GM19467 (cell line): ENCODE results near the gene ZFYVE1.

Source experiments
- ATAC-seq: cut with Tn5 transposase; IDR thresholded peaks from one replicate; pipeline ENCODE4 v1.9.1; 2021; ENCODE audit warnings: mild to moderate bottlenecking, moderate library complexity; ENCODE audit not compliant: unreplicated experiment

Gene ZFYVE1

DNA sequence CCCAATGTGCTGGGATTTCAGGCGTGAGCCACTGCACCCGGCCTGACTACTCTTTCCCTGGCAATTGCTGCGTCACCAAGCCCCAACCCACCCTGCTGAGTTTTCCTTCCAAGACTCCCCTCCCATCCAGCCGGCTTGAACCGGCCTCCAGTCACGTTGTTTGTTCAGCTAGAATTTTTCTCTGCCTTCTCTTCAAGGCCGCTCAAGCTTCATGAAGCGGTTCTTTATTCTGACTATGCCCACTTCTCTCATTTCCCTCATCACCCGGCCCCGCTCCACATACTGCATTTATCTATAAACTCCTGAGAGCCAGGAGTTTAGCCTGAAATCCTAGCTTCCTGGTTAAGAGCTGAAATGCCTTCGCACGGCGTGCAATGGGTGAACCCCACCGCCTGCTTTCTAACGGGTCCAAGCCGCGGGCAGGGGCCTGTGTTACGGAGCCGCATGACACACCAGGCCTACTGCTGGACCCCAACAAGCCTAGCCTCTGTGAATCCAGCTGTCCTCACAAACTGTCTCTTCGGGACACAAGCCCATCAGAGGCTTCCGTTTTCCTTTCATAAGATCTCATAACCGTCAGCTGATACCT, 101.6 kb downstream of the ZFYVE1 start:
- no peak for ATAC-seq

DNA sequence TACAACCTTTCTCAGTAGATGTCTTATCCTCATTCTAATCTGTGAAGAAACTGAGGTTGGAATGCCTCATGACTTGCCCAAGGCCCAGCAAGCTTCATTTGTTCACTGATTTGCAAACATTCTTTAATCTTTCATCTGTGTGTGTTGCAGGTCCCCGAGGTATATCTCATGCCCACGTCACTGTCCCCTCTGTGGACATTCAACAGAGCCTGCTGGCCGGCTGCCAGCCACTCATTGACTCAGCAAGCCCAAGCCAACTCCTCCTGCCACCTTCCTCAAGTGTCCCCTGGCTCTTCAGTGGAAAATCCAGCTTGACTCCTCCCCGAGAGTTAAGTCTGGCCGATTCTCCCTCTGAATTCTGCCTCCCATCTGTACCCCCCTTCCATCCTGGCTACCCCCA, 102.6 kb downstream of the ZFYVE1 start:
- no peak for ATAC-seq

DNA sequence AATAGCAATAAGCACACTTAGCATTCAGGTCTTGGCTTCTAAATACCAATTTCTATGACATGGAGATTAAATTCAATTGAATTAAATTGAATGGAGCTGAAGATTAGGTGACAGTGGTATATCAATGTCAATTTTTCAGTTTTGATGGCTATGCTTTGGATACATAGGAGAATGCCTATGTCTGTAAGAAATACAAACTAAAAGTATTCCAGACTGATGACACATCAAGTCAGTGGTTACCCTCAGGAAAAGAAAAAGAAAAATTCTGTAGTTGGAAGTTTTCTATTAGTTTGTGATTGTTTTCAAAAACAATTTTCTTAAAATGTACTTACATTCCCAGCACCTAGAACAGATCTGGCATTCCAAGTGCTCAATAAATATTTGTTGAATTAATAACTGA, 105.5 kb downstream of the ZFYVE1 start:
- ATAC-seq: no peak

DNA sequence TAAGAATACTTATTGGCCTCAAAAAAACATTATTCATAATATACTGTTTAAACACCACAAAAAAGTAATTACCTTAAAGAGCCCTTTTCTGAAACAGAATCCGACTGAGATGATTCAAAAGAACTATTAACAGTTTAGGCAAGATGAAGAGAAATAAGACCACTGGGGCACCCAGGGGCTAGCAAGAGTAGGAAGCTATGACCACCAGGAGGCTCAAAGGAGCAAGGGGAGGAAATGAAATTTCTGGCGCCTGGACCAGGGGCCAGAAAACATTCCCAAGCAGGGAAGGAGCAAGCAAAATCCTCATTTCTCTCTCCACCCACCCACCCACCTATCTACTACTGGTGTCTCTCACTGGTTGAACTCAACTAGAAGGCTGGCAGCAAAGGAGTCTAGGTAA, 106.9 kb downstream of the ZFYVE1 start:
- ATAC-seq: no peak
